SW 1271 (cell line): ENCODE measurements around the gene RADIL.
"Not testable (repeated sequence)": the region's sequence is repeated elsewhere in the genome, so short reads cannot be mapped to it uniquely, and the experiment has no call there.

Experiments used
- DNase-seq, 2 experiments: peaks; one replicate each; lab custom pipeline; 2025; lab: John Stamatoyannopoulos, UW

RADIL gene

GRCh38 chr7:4808565-4808964 is 75.0 kb downstream of the RADIL start:
- no peak for DNase-seq

- no peak for DNase-seq
Observed at GRCh38 chr7:4808026-4808425, 75.5 kb downstream of the RADIL start.

DNA sequence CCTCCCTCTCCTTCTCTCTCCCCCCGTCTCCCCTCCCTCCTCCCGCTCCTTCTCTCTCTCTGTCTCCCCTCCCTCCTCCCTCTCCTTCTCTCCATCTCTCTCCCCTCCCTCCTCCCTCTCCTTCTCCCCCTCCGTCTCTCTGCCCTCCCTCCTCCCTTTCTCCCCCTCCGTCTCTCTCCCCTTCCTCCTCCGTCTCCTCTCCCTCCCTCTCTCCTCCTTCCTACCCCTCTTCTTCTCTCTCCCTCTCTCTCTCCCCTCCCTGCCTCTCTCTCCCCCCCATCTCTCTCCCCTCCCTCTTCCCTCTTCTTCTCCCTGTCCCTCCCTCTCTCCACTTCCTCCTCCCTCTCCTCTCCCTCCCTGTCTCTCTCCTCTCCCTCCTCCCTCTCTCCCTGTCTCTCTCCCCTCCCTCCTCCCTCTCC is 75.9 kb downstream of the RADIL start:
- DNase-seq = no peak

- DNase-seq = no peak
Observed at GRCh38 chr7:4806983-4807597, 76.4 kb downstream of the RADIL start.

- DNase-seq = no peak
Observed at GRCh38 chr7:4805984-4806300, 77.6 kb downstream of the RADIL start.

DNA sequence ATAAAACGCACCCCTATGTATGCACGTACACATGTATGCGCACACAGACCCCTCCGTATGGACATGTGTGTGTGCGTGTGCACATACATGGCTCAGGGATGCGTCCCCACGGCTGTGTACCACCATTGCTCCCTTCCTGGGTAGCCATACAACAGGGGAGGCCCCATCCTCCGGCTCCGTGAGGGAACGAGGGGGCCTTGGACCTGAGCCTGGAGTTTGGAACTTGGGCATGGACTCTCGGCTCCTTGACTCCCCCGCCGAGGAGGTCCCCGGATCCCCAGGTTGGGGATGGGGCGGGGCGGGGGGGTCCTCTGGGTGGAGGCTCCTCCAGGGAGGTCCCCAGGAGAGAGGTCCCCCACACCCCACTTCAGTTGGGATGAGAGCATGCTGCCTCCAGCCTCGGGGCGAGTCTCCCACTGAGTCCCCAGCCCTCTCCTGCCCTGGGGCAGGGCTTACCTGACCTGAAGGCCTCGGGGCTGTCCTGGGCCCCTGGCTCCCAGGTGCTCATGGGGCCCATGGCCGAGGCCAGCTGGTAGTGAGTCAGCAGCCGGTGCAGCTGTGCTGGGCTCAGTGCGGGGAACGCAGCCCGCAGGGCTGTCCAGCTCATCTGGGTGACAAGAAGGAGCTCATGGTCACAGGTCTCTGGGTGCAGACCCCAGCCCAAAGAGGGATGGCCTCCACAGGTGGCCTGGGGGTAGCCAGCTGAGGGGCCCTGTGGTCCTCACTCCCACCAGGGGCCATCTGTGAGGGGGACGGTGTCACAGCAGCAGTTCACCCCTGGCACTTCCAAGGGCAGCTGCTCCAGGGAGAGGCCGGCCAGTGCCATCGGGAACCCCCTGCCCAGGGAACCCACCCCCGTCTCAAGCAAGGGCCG is 78.2 kb downstream of the RADIL start:
- no peak for DNase-seq

GRCh38 chr7:4803397-4804241 is 79.9 kb downstream of the RADIL start:
- DNase-seq = no peak

DNA sequence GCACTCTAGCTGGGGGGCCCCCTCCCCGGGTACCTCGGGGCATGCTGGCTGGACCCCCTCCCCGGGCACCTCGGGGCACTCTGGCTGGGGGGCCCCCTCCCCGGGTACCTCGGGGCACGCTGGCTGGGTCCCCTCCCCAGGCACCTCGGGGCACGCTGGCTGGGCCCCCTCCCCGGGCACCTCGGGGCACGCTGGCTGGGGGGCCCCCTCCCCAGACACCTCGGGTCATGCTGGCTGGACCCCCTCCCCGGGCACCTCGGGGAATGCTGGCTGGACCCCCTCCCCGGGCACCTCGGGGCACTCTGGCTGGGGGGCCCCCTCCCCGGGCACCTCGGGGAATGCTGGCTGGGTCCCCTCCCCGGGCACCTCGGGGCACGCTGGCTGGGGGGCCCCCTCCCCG is 80.9 kb downstream of the RADIL start:
- not testable (repeated sequence) for DNase-seq

DNA sequence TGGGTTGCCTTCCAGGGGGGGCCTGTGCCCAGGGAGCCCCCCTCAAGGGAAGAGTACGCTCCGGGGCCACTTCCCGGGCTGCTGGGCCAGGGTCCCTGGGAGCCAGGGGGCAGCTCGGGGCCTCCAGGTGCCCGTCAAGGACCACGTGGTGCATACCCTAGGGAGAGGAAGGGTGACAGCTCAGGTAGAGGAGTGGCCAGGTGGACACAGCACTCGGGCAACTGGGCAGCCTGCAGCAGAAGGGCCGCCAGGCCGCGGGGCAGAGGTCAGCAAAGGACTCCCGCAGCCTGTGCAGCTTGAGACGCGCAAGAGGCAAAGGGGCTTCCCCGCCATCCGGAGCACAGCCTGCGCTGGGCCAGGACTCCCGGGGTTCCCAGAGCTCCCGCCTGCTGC is 81.7 kb downstream of the RADIL start:
- DNase-seq = no peak

GRCh38 chr7:4800926-4801838 is 82.3 kb downstream of the RADIL start:
- DNase-seq = no peak

GRCh38 chr7:4800487-4800886 is 83.0 kb downstream of the RADIL start:
- DNase-seq = no peak

DNA sequence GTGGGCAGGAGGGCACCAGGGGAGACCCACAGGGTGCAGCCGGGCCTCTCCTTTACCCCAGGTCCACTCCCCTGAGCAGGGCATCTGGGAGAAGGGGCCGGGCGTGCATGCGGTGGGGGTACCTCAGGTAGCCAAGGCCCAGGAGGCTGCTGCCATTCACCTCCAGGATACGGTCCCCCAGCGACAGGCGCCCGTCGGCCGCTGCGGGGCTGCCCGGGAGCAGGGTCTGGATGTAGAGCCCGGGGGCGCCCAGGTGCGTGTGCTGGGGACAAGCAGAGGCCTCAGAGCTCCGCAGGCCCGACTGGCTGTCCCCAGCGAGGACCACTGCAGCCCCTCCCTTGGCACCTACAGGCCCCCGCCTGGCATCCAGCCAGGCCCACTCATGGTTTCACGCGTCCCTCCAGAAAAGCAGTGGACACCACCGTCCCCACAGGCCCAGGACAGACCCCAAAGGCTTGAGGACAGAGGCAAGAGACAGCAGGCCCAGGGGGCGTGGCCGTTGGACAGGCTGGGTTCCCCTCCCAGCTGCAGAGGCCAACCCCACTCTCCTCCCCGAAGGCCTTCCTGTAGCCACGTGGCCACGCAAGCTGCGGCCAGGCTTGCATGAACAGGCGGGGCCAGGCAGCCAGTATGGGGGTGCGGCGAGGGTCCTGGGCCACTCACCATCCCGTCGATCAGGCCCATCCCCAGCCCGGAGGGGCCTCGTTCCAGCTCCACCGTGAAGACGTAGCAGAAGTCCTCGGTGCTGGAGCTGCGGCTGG is 83.8 kb downstream of the RADIL start:
- DNase-seq = no peak

GRCh38 chr7:4798706-4799235 is 84.7 kb downstream of the RADIL start:
- no peak for DNase-seq

- peak in 1 of 2 experiments; percentile 24 for DNase-seq
Observed at GRCh38 chr7:4797858-4798705, 85.4 kb downstream of the RADIL start.

GRCh38 chr7:4796453-4796852 is 87.1 kb downstream of the RADIL start:
- DNase-seq = no peak

GRCh38 chr7:4794591-4795350 is 88.7 kb downstream of the RADIL start:
- DNase-seq = no peak

- not testable (repeated sequence) for DNase-seq
Observed at GRCh38 chr7:4794171-4794570, 89.3 kb downstream of the RADIL start.

GRCh38 chr7:4793385-4793993 is 90.0 kb downstream of the RADIL start:
- DNase-seq = not testable (repeated sequence)
